ENCODE data around the gene BCAS3.
A peak's percentile ranks its signal among the peaks of the same experiment; 100 is the strongest.

Gene BCAS3

DNA sequence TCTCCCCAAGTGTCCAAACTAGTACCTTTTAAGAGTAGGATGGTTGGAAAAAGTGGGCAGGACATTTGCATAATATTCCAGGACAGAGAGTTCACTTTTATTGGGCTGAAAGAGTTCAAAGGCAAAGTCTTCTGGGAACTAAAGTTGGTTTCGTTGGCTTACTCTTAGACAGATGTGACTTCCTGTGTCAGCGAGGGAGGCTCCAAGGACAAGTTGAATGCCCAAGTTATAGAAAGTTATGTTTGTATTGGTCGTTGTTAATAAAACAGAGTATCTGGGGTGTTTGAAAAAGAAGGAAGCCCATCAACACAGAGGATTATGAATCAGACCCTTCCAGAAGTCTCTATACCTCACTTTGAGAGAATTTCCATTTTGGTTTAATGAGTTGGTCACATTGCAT lies 604.7 kb downstream of the BCAS3 start:
- TF ChIP-seq, protein P1, sequence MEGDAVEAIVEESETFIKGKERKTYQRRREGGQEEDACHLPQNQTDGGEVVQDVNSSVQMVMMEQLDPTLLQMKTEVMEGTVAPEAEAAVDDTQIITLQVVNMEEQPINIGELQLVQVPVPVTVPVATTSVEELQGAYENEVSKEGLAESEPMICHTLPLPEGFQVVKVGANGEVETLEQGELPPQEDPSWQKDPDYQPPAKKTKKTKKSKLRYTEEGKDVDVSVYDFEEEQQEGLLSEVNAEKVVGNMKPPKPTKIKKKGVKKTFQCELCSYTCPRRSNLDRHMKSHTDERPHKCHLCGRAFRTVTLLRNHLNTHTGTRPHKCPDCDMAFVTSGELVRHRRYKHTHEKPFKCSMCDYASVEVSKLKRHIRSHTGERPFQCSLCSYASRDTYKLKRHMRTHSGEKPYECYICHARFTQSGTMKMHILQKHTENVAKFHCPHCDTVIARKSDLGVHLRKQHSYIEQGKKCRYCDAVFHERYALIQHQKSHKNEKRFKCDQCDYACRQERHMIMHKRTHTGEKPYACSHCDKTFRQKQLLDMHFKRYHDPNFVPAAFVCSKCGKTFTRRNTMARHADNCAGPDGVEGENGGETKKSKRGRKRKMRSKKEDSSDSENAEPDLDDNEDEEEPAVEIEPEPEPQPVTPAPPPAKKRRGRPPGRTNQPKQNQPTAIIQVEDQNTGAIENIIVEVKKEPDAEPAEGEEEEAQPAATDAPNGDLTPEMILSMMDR (IDR thresholded peaks at IDR 0.05; ENCODE audit: control insufficient read depth, insufficient read depth, low read depth, low read length, missing control alignments), result no peak
- H3K4me3 ChIP-seq (ENCODE audit: control insufficient read depth, low read depth, low read length), result no peak overlapping the region
- DNase-seq (ENCODE audit: low read depth), result no peak

DNA sequence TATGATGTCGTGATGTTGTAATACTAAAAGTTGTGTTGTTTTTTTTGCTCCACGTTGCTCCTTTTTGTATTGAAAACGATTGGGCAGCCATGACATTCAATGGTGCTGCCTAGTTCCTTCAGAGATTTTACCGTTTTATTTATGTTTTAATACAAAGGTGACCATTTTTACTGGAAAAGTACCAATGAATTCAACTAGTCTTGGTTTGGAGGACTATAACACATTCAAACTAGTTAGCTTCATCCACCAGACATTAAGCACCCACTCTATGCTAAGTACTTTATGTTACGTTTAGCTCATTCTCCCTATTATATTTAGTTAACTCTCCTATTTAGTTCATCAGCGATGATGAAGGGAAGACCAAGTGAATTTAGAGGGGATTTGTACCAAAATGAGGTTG lies 605.4 kb downstream of the BCAS3 start:
- H3K4me3 ChIP-seq (ENCODE audit: control insufficient read depth, low read depth, low read length), result no peak overlapping the region
- TF ChIP-seq, protein P1 (IDR thresholded peaks at IDR 0.05; ENCODE audit: control insufficient read depth, insufficient read depth, low read depth, low read length, missing control alignments), result no peak
- no peak for DNase-seq (ENCODE audit: low read depth)

DNA sequence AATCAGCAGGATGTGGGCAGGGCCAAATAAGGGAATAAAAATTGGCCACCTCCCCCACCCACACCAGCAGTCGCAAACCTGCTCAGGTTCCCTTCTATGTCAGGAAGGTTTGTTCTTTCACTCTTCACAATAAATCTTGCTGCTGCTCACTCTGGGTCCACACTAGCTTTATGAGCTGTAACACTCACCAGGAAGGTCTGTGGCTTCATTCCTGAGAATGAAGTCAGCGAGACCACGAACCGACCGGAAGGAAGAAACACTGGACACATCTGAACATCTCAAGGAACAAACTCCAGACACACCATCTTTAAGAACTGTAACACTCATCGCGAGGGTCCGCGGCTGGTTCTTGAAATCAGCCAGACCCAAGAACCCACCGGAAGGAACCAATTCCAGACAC lies 606.5 kb downstream of the BCAS3 start:
- peak; percentile 89 for DNase-seq (ENCODE audit: low read depth)
- no peak overlapping the region; the same call in 1 of the 2 replicates for H3K4me3 ChIP-seq (ENCODE audit: control insufficient read depth, low read depth, low read length)
- TF ChIP-seq, protein P1 (IDR thresholded peaks at IDR 0.05; ENCODE audit: control insufficient read depth, insufficient read depth, low read depth, low read length, missing control alignments), result no peak

DNA sequence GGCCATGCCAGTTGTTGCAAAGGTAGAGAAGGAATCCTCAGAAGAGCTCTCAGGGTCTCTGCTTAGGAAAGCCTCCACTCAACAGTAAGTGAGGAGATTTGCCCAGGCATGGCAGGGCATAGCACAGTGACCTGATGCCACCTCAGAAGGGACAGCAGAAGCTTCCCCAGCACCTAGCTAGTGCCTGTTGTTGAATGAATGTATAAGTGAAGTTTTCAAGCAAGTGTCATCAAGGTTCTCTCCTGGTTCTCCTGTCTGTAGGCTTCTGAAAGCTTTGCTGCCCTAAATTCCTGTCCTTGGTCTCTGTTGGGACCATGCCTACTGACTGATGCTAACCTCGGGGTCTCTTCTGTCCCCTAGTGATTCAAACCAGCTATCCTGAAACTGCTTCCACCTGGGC lies 607.1 kb downstream of the BCAS3 start:
- TF ChIP-seq, protein P1 (IDR thresholded peaks at IDR 0.05; ENCODE audit: control insufficient read depth, insufficient read depth, low read depth, low read length, missing control alignments), result no peak
- DNase-seq (ENCODE audit: low read depth), result no peak
- H3K4me3 ChIP-seq (ENCODE audit: control insufficient read depth, low read depth, low read length), result no peak overlapping the region

DNA sequence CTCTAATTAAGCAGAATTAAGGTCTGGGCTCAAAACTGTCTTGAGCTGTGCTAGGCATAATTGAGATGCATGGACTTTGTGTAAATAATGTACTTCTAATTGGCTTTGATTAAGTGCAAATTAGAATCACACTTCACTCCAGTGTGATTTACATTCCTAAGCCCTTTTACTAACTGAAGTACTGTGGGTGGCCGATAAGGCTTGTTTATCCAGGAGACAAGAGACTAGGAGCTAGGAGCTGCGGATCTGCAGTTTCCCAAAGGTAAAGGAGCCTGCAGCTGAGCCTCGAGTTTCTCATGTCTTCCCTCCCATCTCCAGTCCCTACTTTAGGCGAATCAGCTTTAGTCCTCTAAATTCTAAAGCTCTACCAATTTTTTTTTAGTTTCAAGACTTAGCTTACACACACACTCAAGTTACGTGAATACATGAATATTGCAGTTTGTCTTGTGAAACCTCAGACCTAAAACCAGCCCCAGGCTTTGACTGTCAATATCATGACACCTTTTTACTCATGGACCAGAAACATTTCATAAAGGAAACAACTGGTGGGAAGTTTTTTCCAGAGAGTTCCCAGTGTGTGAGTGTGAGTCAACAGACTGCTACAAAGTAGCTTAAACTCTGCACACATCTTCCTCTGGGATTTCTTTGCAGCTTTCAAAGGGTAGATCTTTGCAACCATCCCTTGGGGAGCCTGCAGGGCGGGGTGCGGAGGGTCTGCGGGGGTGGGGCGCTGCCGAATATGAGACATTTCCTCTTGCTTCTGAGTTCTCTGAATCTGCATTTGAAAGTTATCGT lies 608.1 kb downstream of the BCAS3 start:
- H3K4me3 ChIP-seq (ENCODE audit: control insufficient read depth, low read depth, low read length), result no peak overlapping the region
- TF ChIP-seq, protein P1 (IDR thresholded peaks at IDR 0.05; ENCODE audit: control insufficient read depth, insufficient read depth, low read depth, low read length, missing control alignments), result no peak
- peak; percentile 95 for DNase-seq (ENCODE audit: low read depth)

DNA sequence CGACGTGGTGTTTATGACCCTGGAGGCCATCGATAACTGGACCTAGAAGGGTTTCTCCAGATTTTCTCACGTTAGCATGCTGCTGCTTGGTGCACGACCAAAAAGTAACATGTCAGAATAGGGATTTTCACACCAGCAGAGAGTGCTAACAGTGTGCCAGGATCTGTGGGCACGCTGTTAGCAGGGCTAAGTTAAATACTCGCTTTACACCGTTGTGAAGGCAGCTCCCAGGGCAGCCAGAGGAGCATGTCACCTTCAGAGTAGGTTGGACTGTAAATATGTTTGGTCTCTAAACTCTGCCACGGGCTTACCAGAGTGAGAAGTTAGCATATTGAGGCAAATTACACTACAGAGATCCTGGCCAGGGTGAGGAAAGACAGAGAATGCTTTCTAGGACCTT lies 608.8 kb downstream of the BCAS3 start:
- no peak overlapping the region for H3K4me3 ChIP-seq (ENCODE audit: control insufficient read depth, low read depth, low read length)
- TF ChIP-seq, protein P1 (IDR thresholded peaks at IDR 0.05; ENCODE audit: control insufficient read depth, insufficient read depth, low read depth, low read length, missing control alignments), result no peak
- no peak for DNase-seq (ENCODE audit: low read depth)
